Natural killer cell treated with Interleukin-12 subunit alpha and Interleukin-12 subunit beta and Interleukin-15 and Interleukin-18, amount 100 ng/mL, for 72 hours (primary cell): Measurements from ENCODE around the gene ABO. TPM values are rescaled to one million over a fixed set of nuclear protein-coding genes. Genes with fewer than 3 reads are reported as not detected.
"Not testable (repeated sequence)": the region's sequence is repeated elsewhere in the genome, so short reads cannot be mapped to it uniquely, and the experiment has no call there.

Source experiments
- ATAC-seq, 2 donors: fragments of 150-1000 bp; cut with Tn5 transposase in 1 of 2; sonication (Bioruptor Pico), chemical (Tn5 transposase) in 1 of 2; 2 replicates each; pipeline ENCODE4 v1.10.0; 2021
- DNase-seq: peaks from one replicate; pipeline ENCODE4 v3.0.0; 2022; ENCODE audit warnings: low spot score
- H3K27ac Mint-ChIP-seq, 2 donors: 1 replicate in 1 of 2; 2 replicates in 1 of 2; pipeline ENCODE4 v1.8.0; 2022; ENCODE audit warnings: mixed read lengths in 2 of 2, mild to moderate bottlenecking in 1 of 2, moderate library complexity in 1 of 2
- H3K27me3 Mint-ChIP-seq, 2 donors: 1 replicate in 1 of 2; 2 replicates in 1 of 2; pipeline ENCODE4 v1.8.0; 2022; ENCODE audit warnings: mixed read lengths in 2 of 2
- H3K36me3 Mint-ChIP-seq: one replicate; pipeline ENCODE4 v1.8.0; 2022; ENCODE audit warnings: mixed read lengths
- H3K4me1 Mint-ChIP-seq, 2 donors: 1 replicate in 1 of 2; 2 replicates in 1 of 2; pipeline ENCODE4 v1.8.0; 2022; ENCODE audit warnings: low read depth in 2 of 2, mixed read lengths in 2 of 2, mild to moderate bottlenecking in 1 of 2
- H3K4me3 Mint-ChIP-seq: one replicate; pipeline ENCODE4 v1.8.0; 2022; ENCODE audit warnings: mixed read lengths
- H3K9me3 Mint-ChIP-seq: 2 replicates; pipeline ENCODE4 v1.8.0; 2022; ENCODE audit warnings: mixed read lengths
- total RNA-seq, 2 donors: library from RNA; stranded (reverse); gene quantifications; one replicate each; pipeline ENCODE4 v1.2.3, GENCODE V29; 2022

The ABO gene
- total RNA-seq, 2 donors from 2014 or later: 0.25 to 0.69 TPM

DNA sequence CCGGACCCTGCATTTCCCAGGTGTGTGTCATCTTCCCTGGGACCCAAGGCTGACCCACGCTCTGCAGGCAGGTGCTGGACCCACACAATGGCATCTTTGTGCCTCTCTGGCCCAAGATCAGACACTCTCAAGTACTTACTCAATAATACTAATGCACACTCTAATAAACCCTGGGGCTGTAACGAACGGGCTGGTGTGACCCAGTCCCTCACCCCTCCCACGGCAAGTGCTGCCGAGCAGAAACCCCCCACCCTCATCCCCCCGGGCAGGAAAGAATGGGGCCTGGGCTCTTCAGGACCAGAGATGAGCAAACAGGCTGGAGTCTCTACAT, 64.8 kb downstream of the ABO start:
- ATAC-seq (no peak), DNase-seq (no peak)
- H3K27me3 Mint-ChIP-seq: peaks cover 25 to 32% of the 10 kb centered on the region in 2 donors
- no peaks in the 10 kb centered on the region for H3K36me3 Mint-ChIP-seq
- no peaks in the 10 kb centered on the region for H3K4me1 Mint-ChIP-seq
- H3K4me3 Mint-ChIP-seq: no peak overlapping the region
- no peaks in the 10 kb centered on the region for H3K9me3 Mint-ChIP-seq
- no peak overlapping the region for H3K27ac Mint-ChIP-seq

DNA sequence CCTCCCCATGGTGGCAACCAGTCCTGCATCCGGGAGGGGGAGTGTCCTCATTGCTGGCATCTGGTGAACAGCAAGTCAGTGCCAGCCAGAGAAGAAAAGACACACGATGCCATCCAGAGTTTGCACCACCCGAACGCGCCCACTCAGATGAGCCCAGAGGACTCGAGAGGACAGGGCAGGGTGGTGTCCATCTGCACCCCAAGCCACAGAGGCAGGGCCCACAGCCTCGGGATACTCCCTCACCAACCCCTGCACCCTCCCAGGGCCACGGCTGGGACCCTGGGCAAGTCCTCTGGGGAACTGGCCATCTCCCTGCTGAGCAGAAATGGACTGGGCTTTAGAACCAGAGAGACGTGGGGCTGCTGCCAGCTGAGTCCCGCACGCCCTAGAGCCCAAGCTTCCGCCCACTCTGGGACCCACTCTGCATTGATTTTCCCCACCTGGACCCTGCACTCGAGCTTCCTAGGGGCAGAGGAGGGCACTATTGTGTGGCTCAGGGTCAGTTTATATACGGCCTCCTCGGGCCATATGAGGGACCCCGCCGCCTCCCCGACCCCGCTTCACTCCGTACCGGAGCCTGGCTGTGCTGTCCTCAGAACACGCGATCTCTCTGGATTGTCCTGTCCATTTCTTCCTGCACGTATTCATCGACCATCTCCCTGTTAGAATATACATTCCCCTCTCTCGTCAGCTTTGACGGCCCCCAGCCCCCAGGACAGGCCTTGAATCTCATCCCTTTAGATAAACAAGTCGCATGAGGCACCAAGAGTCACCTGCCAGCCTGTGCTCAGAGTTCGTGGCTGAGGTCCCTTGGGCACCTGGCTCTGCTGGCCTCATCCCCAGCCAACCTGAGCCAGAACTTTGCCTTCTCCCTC, 65.4 kb downstream of the ABO start:
- not testable (repeated sequence) for H3K36me3 Mint-ChIP-seq, H3K9me3 Mint-ChIP-seq, H3K4me3 Mint-ChIP-seq, H3K27ac Mint-ChIP-seq, H3K4me1 Mint-ChIP-seq, ATAC-seq, DNase-seq
- H3K27me3 Mint-ChIP-seq: peaks cover 20 to 27% of the 10 kb centered on the region in 2 donors

DNA sequence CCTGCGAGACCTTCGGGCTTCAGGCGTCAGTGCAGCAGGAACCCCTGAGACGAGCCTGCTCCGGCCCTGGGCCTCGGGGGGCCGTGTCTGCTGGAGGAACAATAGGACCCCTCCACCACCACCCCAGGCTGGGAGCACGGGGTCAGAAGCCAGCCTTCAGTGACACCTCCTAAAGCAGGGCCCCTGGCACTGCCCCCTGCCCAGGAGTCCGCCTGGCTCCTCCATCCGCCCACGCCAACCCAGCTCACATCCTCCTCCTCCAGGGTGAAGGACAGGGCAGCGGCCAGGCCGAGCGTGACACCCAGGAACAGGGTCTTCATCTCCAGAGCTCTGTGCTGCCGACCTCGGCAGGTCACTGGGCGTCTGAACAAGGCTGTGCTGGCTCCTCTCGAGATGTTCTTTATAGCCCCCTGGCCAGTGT, 66.1 kb downstream of the ABO start, which contains the start of gene OBP2B:
Gene OBP2B (minus strand): TSS at position 371 of the 421 bp plus-strand sequence. CDS start 51 bp downstream, at position 320.
- not testable (repeated sequence) for H3K4me1 Mint-ChIP-seq, H3K27ac Mint-ChIP-seq, ATAC-seq

DNA sequence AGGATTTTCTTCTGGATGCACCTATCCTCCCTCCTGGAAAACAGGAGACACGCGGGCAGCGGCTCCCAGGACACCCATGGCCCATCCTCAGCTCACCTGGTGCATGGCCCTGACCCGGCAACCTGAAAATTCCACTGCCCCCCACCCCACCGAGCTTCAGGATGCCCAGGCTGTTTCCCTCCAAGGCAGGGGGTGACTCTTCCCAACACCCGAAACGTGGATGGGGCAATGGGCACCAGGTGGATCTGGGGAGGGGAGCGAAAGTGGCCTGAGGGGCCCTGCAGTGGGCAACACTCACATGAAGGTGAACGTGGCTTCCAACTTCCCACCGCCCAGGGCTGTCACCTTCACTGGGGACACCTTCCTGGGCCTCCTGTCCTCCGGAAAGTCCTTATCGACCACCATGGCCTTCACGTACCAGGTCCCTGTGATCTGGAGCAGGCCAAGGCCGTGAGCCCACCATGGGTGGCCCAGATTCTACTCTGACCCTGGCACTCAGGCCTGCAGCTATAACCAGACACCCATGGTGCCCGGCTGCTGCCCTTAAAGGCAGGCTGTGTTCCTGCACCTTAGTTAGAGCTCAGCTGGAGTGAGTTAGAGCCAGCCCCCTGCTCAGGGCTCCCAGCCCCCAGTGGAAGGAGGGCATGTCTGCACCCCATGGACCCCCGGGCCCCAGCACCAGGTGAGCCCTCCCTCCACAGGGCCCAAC, 66.7 kb downstream of the ABO start:
- H3K4me1 Mint-ChIP-seq, H3K4me3 Mint-ChIP-seq, H3K9me3 Mint-ChIP-seq, H3K36me3 Mint-ChIP-seq, H3K27ac Mint-ChIP-seq, DNase-seq, ATAC-seq: not testable (repeated sequence)
- H3K27me3 Mint-ChIP-seq: peaks cover 16 to 17% of the 10 kb centered on the region in 2 donors

More for the DNA sequence above, 66.1 kb downstream of the ABO start, which contains the start of gene OBP2B:
- peaks cover 16 to 20% of the 10 kb centered on the region in 2 donors for H3K27me3 Mint-ChIP-seq
- DNase-seq, H3K9me3 Mint-ChIP-seq, H3K4me3 Mint-ChIP-seq, H3K36me3 Mint-ChIP-seq: not testable (repeated sequence)

DNA sequence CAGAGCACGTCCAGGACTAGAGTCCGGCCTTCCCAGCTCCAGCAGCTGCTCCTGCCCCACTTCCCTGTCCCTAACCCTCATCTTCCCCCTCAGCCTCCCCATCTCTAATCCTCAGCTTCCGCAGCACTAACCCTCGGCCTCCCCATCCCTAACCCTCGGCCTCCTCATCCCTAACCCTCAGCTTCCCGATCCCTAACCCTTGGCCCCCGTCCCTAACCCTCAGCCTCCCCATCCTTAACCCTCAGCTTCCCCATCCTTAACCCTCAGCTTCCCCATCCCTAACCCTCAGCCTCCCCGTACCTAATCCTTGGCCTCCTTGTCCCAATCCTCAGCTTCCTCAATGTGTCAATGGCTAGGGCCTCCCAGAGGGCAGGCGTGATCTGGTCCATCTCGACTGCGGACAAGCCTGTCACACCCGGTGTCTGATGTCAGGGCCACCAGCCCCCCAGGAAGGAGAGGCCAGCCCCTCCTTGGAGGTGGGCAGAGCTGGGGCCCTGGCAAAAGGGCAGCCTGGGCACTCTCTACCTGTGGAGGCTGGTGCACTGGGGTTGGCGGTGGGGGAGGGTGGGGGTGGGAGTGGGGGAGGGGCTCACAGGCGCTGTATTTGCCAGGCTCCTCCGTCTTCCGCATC, 67.3 kb downstream of the ABO start:
- Mint-ChIP-seq H3K4me3 (no peak overlapping the region), H3K27me3 (peaks cover 11 to 16% of the 10 kb centered on the region in 2 donors), H3K36me3 (no peaks in the 10 kb centered on the region), H3K27ac (no peak overlapping the region), H3K9me3 (no peaks in the 10 kb centered on the region), H3K4me1 (no peaks in the 10 kb centered on the region)
- DNase-seq (no peak), ATAC-seq (no peak)

DNA sequence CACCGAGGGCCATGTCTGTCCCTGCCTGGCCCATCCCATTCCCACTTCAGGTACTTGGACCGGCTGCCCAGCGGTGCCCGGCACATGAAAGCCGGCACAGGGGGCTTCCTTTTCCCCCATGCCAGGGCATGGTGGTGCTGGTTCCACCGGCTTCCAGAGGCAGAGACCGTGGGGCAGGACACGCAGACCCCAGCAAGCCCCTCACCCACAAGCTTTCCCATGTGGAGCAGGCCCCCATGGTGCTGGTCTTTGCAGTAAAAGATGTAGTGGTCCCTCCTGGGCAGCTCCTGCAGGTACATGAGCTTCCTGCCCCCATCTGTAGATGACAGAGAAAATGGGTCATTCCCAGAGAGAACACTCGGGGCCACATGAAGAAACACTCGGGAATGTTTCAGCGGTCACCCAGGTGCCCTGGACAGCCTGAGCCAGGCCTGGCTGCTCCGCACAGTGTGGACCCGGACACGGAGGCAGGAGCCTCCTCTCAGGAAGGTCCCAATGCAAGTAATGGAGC, 67.9 kb downstream of the ABO start:
- no peak for DNase-seq
- H3K4me1 Mint-ChIP-seq: no peaks in the 10 kb centered on the region
- H3K27ac Mint-ChIP-seq: no peak overlapping the region
- H3K9me3 Mint-ChIP-seq: no peaks in the 10 kb centered on the region
- H3K36me3 Mint-ChIP-seq: no peaks in the 10 kb centered on the region
- ATAC-seq: no peak
- H3K4me3 Mint-ChIP-seq: no peak overlapping the region
- peaks cover 10 to 16% of the 10 kb centered on the region in 2 donors for H3K27me3 Mint-ChIP-seq

DNA sequence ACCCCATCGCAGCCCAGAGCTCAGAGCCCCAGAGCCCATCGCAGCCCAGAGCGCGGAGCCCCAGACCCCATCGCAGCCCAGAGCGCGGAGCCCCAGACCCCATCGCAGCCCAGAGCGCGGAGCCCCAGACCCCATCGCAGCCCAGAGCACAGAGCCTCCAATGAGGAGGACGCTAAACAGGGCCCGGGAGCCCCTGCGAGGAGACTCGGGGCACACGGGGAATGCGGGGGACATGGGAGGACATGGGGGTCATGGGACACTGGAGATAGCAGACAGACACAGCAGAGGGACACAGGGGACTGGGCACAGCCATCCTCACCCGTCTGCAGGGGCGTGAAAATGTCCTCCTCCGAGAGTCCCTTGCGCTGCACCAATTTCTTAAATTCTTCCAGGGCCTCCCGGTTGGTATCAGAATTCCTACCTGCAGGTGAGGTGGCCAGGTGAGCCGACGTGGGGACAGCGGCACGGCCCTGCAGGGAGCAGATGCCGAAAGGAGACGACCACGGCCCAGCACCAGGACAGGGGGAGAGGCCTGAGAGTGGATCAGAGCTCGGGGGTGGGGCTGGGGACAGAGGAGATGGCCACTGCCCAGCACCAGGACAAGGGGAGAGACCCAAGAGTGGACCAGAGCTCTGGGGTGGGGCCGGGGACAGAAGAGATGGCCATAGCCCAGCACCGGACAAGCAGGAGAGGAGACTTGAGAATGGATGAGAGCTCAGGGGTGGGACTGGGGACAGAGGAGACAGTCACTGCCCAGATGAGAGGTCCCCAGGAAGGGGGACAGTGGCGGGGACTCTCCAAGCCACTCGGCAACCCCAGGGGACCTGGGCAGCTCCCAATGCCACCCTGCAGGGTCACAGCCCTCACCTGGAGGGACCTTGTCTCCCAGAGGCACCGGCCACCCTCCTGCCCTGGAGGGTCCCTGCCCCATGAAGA, 68.7 kb downstream of the ABO start:
- H3K36me3 Mint-ChIP-seq: no peaks in the 10 kb centered on the region
- DNase-seq (no peak), ATAC-seq (no peak)
- peaks cover 2 to 14% of the 10 kb centered on the region in 2 donors for H3K27me3 Mint-ChIP-seq
- H3K4me1 Mint-ChIP-seq: no peaks in the 10 kb centered on the region
- H3K4me3 Mint-ChIP-seq: no peak overlapping the region
- H3K27ac Mint-ChIP-seq: no peak overlapping the region
- no peaks in the 10 kb centered on the region for H3K9me3 Mint-ChIP-seq

DNA sequence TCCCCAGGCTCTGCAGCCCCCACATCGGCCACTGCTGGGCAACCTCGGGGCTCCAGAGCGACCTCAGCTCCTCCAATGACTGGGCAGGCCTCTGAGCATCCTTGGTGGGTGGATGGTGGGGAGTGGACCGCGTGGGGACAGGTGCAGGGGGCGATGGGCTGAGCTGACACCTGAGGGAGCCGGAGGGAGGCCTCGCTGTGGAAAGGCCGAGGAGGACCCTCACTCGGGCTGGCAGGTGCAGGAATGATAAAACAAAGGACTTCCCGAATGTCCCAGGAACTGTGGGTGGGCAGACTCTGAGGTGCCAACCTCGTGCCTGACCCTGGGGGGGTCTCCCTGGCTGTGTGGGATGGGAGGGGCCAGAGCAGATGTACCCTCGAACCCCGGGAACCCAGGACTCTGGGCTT, 69.5 kb downstream of the ABO start:
- not testable (repeated sequence) for H3K4me3 Mint-ChIP-seq, H3K9me3 Mint-ChIP-seq

More for the DNA sequence above, 69.5 kb downstream of the ABO start:
- peaks cover under 1 to 15% of the 10 kb centered on the region in 2 donors for H3K27me3 Mint-ChIP-seq
- not testable (repeated sequence) for H3K36me3 Mint-ChIP-seq, H3K4me1 Mint-ChIP-seq, DNase-seq, ATAC-seq, H3K27ac Mint-ChIP-seq

Other genes starting within 250 kb of the ABO start
- 10 to 100 TPM; 69.2 to 81.4 TPM for gene GTF3C5, start 244.2 kb downstream of the ABO start, total RNA-seq
- 1 to 10 TPM in 1 of 2 donors, under 1 TPM in 1; 0.95 to 2.1 TPM for gene CEL, start 213.2 kb downstream of the ABO start, total RNA-seq
- 100 to 1,000 TPM; 138 to 159 TPM for gene RALGDS, start 154.0 kb downstream of the ABO start, total RNA-seq
- 1 to 10 TPM; 4.1 to 7.2 TPM for gene GBGT1, start 111.3 kb downstream of the ABO start, total RNA-seq
- not detected for gene OBP2B, start 66.0 kb downstream of the ABO start, total RNA-seq
- 10 to 100 TPM; 11.5 to 23.9 TPM for gene SURF6, start 61.0 kb upstream of the ABO start, total RNA-seq
- 10 to 100 TPM; 34.8 to 43.3 TPM for gene MED22, start 72.9 kb upstream of the ABO start, total RNA-seq
- 1,000 to 10,000 TPM; 1,580 to 1,944 TPM for gene RPL7A, start 73.0 kb upstream of the ABO start, total RNA-seq
- 10 to 100 TPM; 26.0 to 28.4 TPM for gene SURF1, start 81.3 kb upstream of the ABO start, total RNA-seq
- 10 to 100 TPM; 15.2 to 21.6 TPM for gene SURF2, start 81.3 kb upstream of the ABO start, total RNA-seq
- gene SURF4, start 100.9 kb upstream of the ABO start, total RNA-seq: 100 to 1,000 TPM; 390 to 433 TPM
- under 1 TPM in 1 of 2 donors, not detected in 1; 0.19 TPM for gene STKLD1, start 101.2 kb upstream of the ABO start, total RNA-seq
- 10 to 100 TPM; 34.3 to 55.1 TPM for gene REXO4, start 142.8 kb upstream of the ABO start, total RNA-seq
- gene ADAMTS13, start 147.2 kb upstream of the ABO start, total RNA-seq: 1 to 10 TPM in 1 of 2 donors, under 1 TPM in 1; 0.67 to 1.1 TPM
- gene CACFD1, start 184.8 kb upstream of the ABO start, total RNA-seq: 1 to 10 TPM; 2.4 to 7.0 TPM
- 10 to 100 TPM; 15.0 to 42.3 TPM for gene SLC2A6, start 203.9 kb upstream of the ABO start, total RNA-seq
- not detected for gene MYMK, start 249.8 kb upstream of the ABO start, total RNA-seq